PFSK-1 (cell line): ENCODE measurements around the gene SPRR3.

ENCODE experiments used
- FOXP2 ChIP-seq: optimal IDR thresholded peaks from 2 replicates; pipeline ENCODE3; 2011; ENCODE audit warnings: borderline replicate concordance, control low read depth, inconsistent platforms; ENCODE audit not compliant: insufficient read depth; ENCODE audit errors: extremely low read length, extremely low read depth
- POLR2AphosphoS5 ChIP-seq: IDR thresholded peaks from 2 replicates; pipeline ENCODE4 v1.6.1; 2012; ENCODE audit warnings: low read depth, mild to moderate bottlenecking, control low read depth, low read length, moderate library complexity
- REST ChIP-seq, 2 experiments: IDR thresholded peaks; 2 replicates each; pipeline versions ENCODE4 v1.6.1 to v1.8.0; 2011 to 2012; ENCODE audit warnings: low read depth in 2 of 2, low read length in 2 of 2, control low read depth in 1 of 2, inconsistent platforms in 1 of 2, mild to moderate bottlenecking in 1 of 2, moderate library complexity in 1 of 2; ENCODE audit not compliant: insufficient read depth in 1 of 2
- TAF1 ChIP-seq: IDR thresholded peaks from 2 replicates; pipeline ENCODE4 v1.6.1; 2012; ENCODE audit warnings: low read length, control low read depth, borderline replicate concordance; ENCODE audit not compliant: insufficient read depth

- TF ChIP-seq POLR2AphosphoS5 (no peak), REST (IDR thresholded peaks at IDR 0.05; ENCODE audit: insufficient read depth in 1 of 2, low read depth in 2 of 2, low read length in 2 of 2) (no peak), TAF1 (no peak), FOXP2 (no peak)
Observed at GRCh38 chr1:152998476-152998875, 3.1 kb upstream of the SPRR3 start.
